ENCODE measurements around the gene MBTPS1. TPM values are rescaled to one million over a fixed set of nuclear protein-coding genes. Genes with fewer than 3 reads are reported as not detected.
"Not testable (repeated sequence)": the region's sequence is repeated elsewhere in the genome, so short reads cannot be mapped to it uniquely, and the experiment has no call there.

MBTPS1 gene
- total and polyA plus RNA-seq, 2 donors from 2014 or later, result 45.5 to 91.7 TPM

DNA sequence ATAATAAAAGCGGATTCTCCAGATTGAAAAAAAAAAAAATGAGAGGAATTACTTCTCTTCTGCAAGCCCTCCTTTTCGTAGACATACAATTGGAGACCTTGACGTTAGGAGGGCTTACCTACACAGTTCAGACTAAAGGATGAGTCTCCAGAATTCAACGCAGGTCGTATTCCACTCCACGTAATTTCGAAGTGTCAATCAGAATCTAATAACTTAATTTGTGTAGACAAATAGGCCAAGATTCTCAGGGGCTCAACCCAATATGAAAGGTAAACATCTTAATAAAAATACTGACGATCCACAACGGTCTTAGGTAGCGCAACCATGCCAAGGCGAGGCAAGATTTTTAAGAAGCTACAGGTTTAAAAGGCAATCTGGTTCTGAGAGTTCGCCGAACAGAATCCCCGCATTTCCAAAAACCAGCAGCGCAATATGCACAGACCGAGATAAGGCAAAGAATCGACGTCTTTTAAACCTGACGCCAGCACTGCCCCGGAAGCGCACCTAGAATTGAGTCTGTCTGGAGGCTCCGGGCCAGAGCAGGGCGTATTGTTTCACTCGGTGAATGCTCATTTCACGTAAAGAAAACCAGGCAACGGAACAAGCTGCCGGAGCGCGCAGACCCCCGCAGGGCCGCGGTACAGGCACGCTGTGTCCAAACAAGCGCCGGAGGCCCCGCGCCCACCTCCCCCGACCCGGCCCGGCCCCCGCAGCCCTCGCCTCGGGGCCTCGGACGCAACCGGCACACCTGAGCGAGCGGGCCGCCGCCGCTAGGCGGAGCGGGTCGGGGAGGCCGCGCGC, 623 bp downstream of the MBTPS1 start:
- Histone ChIP-seq H3K4me1 (ENCODE audit: control insufficient read depth in 2 of 3, insufficient read depth in 2 of 3, low read depth in 1 of 3, low read length in 3 of 3) (peaks cover 0 to 8% (median 5%) of the 10 kb centered on the region in 3 donors), H3K9me3 (ENCODE audit: control insufficient read depth in 2 of 3, insufficient read depth in 1 of 3, low read length in 3 of 3) (no peaks in the 10 kb centered on the region), H3K27ac (ENCODE audit: low read depth in 2 of 2, low read length in 2 of 2) (peak overlapping the region; percentile 59 to 80), H3K36me3 (ENCODE audit: control insufficient read depth in 2 of 3, insufficient read depth in 3 of 3, low read length in 3 of 3) (no peaks in the 10 kb centered on the region), H3K4me3 (ENCODE audit: low read length in 3 of 3) (peak overlapping the region; percentile 69 to 87 (median 85)), H3K27me3 (ENCODE audit: control insufficient read depth, insufficient read depth, low read length) (no peaks in the 10 kb centered on the region), H3K9ac (ENCODE audit: low read length in 3 of 3) (peak overlapping the region; percentile 73 to 95 (median 87))
- TF ChIP-seq CTCF (IDR thresholded peaks at IDR 0.05; ENCODE audit: borderline replicate concordance, extremely low read depth, insufficient read depth), result peak; percentile 18
- peak in 1 of 5 donors; percentile 58 for DNase-seq
- intact Hi-C loops (cut with DNase I), result no loop called here
- no peak for FAIRE-seq

DNA sequence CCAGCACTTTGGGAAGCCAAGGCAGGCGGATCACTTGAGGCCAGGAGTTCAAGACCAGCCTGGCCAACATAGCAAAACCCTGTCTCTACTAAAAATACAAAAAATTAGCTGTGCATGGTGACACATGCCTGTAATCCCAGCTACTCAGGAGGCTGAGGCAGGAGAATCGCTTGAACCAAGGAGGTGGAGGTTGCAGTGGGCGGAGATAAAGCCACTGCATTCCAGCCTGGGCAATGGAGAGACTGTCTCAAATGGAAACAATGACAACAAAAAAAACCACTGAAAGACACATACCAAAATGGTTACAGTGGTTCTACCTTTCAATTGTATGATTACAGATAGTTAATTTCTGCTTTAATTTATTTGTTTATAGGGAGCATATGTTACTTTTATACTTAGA, 4.8 kb downstream of the MBTPS1 start:
- DNase-seq; H3K9me3 ChIP-seq (ENCODE audit: control insufficient read depth in 2 of 3, insufficient read depth in 1 of 3, low read length in 3 of 3); H3K4me3 ChIP-seq (ENCODE audit: low read length in 3 of 3); H3K4me1 ChIP-seq (ENCODE audit: control insufficient read depth in 2 of 3, insufficient read depth in 2 of 3, low read depth in 1 of 3, low read length in 3 of 3); FAIRE-seq; H3K36me3 ChIP-seq (ENCODE audit: control insufficient read depth in 2 of 3, insufficient read depth in 3 of 3, low read length in 3 of 3); H3K9ac ChIP-seq (ENCODE audit: low read length in 3 of 3); H3K27ac ChIP-seq (ENCODE audit: low read depth in 2 of 2, low read length in 2 of 2); H3K27me3 ChIP-seq (ENCODE audit: control insufficient read depth, insufficient read depth, low read length); intact Hi-C loops (cut with DNase I): not testable (repeated sequence)

- H3K9me3 ChIP-seq (ENCODE audit: control insufficient read depth in 2 of 3, insufficient read depth in 1 of 3, low read length in 3 of 3), result no peaks in the 10 kb centered on the region
- no peak overlapping the region for H3K4me3 ChIP-seq (ENCODE audit: low read length in 3 of 3)
- no peak overlapping the region for H3K27ac ChIP-seq (ENCODE audit: low read depth in 2 of 2, low read length in 2 of 2)
- peaks cover 0 to 8% (median 5%) of the 10 kb centered on the region in 3 donors for H3K4me1 ChIP-seq (ENCODE audit: control insufficient read depth in 2 of 3, insufficient read depth in 2 of 3, low read depth in 1 of 3, low read length in 3 of 3)
- no peak for DNase-seq
- no peaks in the 10 kb centered on the region for H3K27me3 ChIP-seq (ENCODE audit: control insufficient read depth, insufficient read depth, low read length)
- H3K36me3 ChIP-seq (ENCODE audit: control insufficient read depth in 2 of 3, insufficient read depth in 3 of 3, low read length in 3 of 3), result peaks cover 0 to 2% (median 0%) of the 10 kb centered on the region in 3 donors
- no peak for FAIRE-seq
- H3K9ac ChIP-seq (ENCODE audit: low read length in 3 of 3), result no peak overlapping the region
- no peak for TF ChIP-seq CTCF (IDR thresholded peaks at IDR 0.05; ENCODE audit: borderline replicate concordance, extremely low read depth, insufficient read depth)
- intact Hi-C loops (cut with DNase I), result no loop called here
Measured at GRCh38 chr16:84111525-84111924, 5.2 kb downstream of the MBTPS1 start.

- no peak for TF ChIP-seq CTCF (IDR thresholded peaks at IDR 0.05; ENCODE audit: borderline replicate concordance, extremely low read depth, insufficient read depth)
- intact Hi-C loops (cut with DNase I), result no loop called here
- H3K27ac ChIP-seq (ENCODE audit: low read depth in 2 of 2, low read length in 2 of 2), result no peak overlapping the region
- H3K4me1 ChIP-seq (ENCODE audit: control insufficient read depth in 2 of 3, insufficient read depth in 2 of 3, low read depth in 1 of 3, low read length in 3 of 3), result peaks cover 0 to 8% (median 4%) of the 10 kb centered on the region in 3 donors
- DNase-seq (no peak), FAIRE-seq (no peak)
- H3K9ac ChIP-seq (ENCODE audit: low read length in 3 of 3), result no peak overlapping the region
- H3K9me3 ChIP-seq (ENCODE audit: control insufficient read depth in 2 of 3, insufficient read depth in 1 of 3, low read length in 3 of 3), result no peaks in the 10 kb centered on the region
- H3K4me3 ChIP-seq (ENCODE audit: low read length in 3 of 3), result no peak overlapping the region
- H3K36me3 ChIP-seq (ENCODE audit: control insufficient read depth in 2 of 3, insufficient read depth in 3 of 3, low read length in 3 of 3), result peaks cover 0 to 2% (median 0%) of the 10 kb centered on the region in 3 donors
- H3K27me3 ChIP-seq (ENCODE audit: control insufficient read depth, insufficient read depth, low read length), result no peaks in the 10 kb centered on the region
Measured at GRCh38 chr16:84110527-84110926, 6.2 kb downstream of the MBTPS1 start.

Data from kidney (tissue), 14 donors.